Measurements from ENCODE around the gene C1orf210. TPM values are rescaled to one million over a fixed set of nuclear protein-coding genes. Genes with fewer than 3 reads are reported as not detected.

C1orf210 gene
- total and polyA plus RNA-seq, 12 donors, result not detected

DNA sequence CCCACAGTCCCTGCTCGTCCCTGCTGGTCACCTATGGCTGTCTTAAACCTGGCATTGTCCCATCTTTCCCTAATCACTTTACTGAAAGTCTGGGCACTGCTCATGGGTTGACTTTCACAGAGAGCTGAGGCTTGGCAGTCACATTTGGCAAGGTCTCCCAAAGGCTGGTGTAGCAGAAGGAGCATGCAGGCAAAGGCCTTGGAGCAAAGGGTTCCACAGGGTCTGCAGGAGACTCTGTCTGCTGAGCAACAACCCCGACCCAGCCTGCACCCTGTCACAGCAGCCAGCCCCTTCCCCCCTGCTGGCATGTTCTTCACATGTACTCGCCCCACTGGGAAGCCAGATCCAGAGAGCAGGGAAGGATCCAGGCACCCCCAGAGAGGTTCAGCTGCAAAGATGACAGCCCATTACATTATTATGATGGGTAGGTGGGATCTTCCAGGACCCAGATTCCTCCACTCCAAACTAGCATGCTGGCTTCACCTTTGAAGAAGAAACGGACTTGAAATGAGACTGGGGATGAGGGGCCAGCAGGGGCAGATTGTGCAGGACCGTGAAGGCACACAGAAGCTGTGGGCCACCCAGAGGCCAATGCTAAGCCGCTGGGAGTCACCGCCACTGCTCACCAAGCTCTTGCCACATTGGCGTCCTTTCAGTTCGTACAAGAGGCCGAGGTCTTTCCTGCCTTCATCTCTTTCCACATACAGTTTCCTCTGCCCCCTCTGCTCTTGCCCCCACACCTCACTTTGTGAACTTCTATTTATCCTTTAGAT, 29.8 kb downstream of the C1orf210 start:
- Histone ChIP-seq H3K4me3 (no peak overlapping the region), H3K9me3 (replicated peaks in 1 of 3) (no peaks in the 10 kb centered on the region), H3K27ac (no peak overlapping the region), H3K27me3 (no peaks in the 10 kb centered on the region), H3K4me1 (replicated peaks in 1 of 2) (no peaks in the 10 kb centered on the region), H3K36me3 (replicated peaks in 1 of 2) (no peaks in the 10 kb centered on the region)
- DNase-seq, result peak in 1 of 7 donors; percentile 7
- intact Hi-C loops (cut with DNase I), result no loop called here
- TF ChIP-seq, protein P1, sequence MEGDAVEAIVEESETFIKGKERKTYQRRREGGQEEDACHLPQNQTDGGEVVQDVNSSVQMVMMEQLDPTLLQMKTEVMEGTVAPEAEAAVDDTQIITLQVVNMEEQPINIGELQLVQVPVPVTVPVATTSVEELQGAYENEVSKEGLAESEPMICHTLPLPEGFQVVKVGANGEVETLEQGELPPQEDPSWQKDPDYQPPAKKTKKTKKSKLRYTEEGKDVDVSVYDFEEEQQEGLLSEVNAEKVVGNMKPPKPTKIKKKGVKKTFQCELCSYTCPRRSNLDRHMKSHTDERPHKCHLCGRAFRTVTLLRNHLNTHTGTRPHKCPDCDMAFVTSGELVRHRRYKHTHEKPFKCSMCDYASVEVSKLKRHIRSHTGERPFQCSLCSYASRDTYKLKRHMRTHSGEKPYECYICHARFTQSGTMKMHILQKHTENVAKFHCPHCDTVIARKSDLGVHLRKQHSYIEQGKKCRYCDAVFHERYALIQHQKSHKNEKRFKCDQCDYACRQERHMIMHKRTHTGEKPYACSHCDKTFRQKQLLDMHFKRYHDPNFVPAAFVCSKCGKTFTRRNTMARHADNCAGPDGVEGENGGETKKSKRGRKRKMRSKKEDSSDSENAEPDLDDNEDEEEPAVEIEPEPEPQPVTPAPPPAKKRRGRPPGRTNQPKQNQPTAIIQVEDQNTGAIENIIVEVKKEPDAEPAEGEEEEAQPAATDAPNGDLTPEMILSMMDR (IDR thresholded peaks at IDR 0.05), result no peak
- TF ChIP-seq POLR2A (IDR thresholded peaks at IDR 0.05), result no peak
- whole genome bisulfite sequencing, 4 donors, result 72 to 79% (median 78%) methylated on average over 7 to 10 of the region's 10 CpGs

DNA sequence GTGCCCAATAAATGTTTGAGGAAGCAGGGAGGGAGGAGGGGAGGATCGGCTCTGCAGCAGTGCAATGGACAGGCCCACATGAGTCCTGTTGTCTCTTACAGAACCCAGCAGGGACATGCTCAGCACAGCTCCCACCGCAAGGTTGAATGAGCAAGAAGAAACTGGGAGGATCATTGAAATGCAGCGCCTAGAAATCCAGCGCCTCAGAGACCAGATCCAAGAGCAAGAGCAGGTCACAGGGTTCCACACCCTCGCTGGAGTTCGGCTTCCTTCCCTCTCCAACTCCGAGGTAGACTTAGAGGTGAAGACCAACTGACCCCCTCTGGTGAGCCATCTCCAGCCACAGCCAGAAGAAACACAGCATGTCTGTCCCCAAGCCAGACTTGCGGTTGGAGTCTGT, 31.5 kb downstream of the C1orf210 start:
- Histone ChIP-seq H3K36me3 (replicated peaks in 1 of 2) (no peaks in the 10 kb centered on the region), H3K27ac (no peak overlapping the region), H3K9me3 (replicated peaks in 1 of 3) (no peaks in the 10 kb centered on the region), H3K27me3 (no peaks in the 10 kb centered on the region), H3K4me1 (replicated peaks in 1 of 2) (no peaks in the 10 kb centered on the region), H3K4me3 (no peak overlapping the region)
- no peak for TF ChIP-seq POLR2A (IDR thresholded peaks at IDR 0.05)
- TF ChIP-seq, protein P1 (IDR thresholded peaks at IDR 0.05), result no peak
- intact Hi-C loops (cut with DNase I), result no loop called here
- peak in 1 of 7 donors; percentile 11 for DNase-seq
- WGBS, 4 donors, result 75 to 96% (median 88%) methylated on average over 3 to 8 of the region's 8 CpGs

DNA sequence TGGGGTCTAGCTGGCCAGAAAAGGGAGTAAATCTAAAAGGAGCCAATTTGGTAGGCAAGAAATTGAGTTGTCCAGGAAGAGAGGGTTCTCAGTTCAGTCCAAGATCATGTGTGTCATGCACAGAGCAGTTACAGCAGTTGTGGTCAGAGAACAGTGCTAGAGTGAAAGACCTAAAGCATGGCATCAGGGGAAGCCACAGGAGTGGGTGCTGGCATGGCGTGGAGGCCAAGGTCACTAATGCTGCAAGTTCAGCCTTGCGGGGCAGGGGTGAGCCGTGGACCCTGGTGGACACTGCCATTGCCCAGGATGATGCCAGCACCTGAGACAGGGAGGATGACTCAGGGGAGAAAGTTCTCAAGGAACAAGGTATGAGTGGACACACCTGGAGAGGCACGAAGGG, 32.2 kb downstream of the C1orf210 start:
- 86 to 93% (median 91%) methylated on average over 4 of the region's 4 CpGs for WGBS, 4 donors
- no peaks in the 10 kb centered on the region for H3K36me3 ChIP-seq (replicated peaks in 1 of 2)
- no peaks in the 10 kb centered on the region for H3K27me3 ChIP-seq
- H3K9me3 ChIP-seq (replicated peaks in 1 of 3), result no peaks in the 10 kb centered on the region
- H3K4me3 ChIP-seq, result no peak overlapping the region
- DNase-seq, result peak in 1 of 7 donors; percentile 30
- no peak for TF ChIP-seq POLR2A (IDR thresholded peaks at IDR 0.05)
- TF ChIP-seq, protein P1 (IDR thresholded peaks at IDR 0.05), result no peak
- H3K27ac ChIP-seq, result no peak overlapping the region
- H3K4me1 ChIP-seq (replicated peaks in 1 of 2), result no peaks in the 10 kb centered on the region
- intact Hi-C loops (cut with DNase I), result no loop called here

DNA sequence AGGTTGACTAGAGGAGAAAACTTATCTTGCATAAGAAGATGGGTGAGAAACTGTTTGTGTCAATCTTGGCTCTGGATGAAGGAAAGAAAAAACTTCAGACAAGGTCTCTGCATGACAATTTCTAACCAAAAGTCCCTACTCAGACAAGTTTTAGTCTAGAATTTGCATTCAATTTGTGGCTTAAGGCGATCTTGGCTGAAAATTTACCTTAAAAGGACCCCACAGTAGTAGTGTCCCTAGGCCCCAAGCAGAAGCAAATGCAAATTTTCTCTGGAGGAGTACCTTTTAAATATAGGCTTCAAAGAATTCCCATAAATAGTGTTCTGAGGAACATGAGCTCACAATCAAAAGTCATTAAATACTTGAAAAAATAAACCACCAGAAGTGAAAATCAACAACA, 33.2 kb downstream of the C1orf210 start:
- TF ChIP-seq, protein P1 (IDR thresholded peaks at IDR 0.05), result no peak
- no peak for TF ChIP-seq POLR2A (IDR thresholded peaks at IDR 0.05)
- H3K4me1 ChIP-seq (replicated peaks in 1 of 2), result no peaks in the 10 kb centered on the region
- 84 to 100% (median 91%) methylated on average over 1 of the region's 1 CpG for WGBS, 4 donors
- no peaks in the 10 kb centered on the region for H3K36me3 ChIP-seq (replicated peaks in 1 of 2)
- intact Hi-C loops (cut with DNase I), result no loop called here
- H3K4me3 ChIP-seq, result no peak overlapping the region
- no peak for DNase-seq
- no peak overlapping the region for H3K27ac ChIP-seq
- H3K9me3 ChIP-seq (replicated peaks in 1 of 3), result no peaks in the 10 kb centered on the region
- no peaks in the 10 kb centered on the region for H3K27me3 ChIP-seq

Data from adrenal gland (tissue), 12 donors.